C4-2B (cell line): ENCODE measurements around the gene SLC22A17.
A peak's percentile ranks its signal among the peaks of the same experiment; 100 is the strongest.

Experiments used
- H3K27ac ChIP-seq: fragments of 450-650 bp; 2 replicates; pipeline ENCODE4 v1.5.1; 2017
- ZFX ChIP-seq: fragments of 450-650 bp; IDR thresholded peaks from 2 replicates; pipeline ENCODE4 v1.6.1; 2017
- TF ChIP-seq, protein P1 (sequence below): fragments of 450-650 bp; conservative IDR thresholded peaks from 2 replicates; pipeline ENCODE4 v1.5.1; 2017; ENCODE audit warnings: mild to moderate bottlenecking

SLC22A17 gene

GRCh38 chr14:23375527-23376251 is 23.0 kb upstream of the SLC22A17 start:
- TF ChIP-seq, protein P1, sequence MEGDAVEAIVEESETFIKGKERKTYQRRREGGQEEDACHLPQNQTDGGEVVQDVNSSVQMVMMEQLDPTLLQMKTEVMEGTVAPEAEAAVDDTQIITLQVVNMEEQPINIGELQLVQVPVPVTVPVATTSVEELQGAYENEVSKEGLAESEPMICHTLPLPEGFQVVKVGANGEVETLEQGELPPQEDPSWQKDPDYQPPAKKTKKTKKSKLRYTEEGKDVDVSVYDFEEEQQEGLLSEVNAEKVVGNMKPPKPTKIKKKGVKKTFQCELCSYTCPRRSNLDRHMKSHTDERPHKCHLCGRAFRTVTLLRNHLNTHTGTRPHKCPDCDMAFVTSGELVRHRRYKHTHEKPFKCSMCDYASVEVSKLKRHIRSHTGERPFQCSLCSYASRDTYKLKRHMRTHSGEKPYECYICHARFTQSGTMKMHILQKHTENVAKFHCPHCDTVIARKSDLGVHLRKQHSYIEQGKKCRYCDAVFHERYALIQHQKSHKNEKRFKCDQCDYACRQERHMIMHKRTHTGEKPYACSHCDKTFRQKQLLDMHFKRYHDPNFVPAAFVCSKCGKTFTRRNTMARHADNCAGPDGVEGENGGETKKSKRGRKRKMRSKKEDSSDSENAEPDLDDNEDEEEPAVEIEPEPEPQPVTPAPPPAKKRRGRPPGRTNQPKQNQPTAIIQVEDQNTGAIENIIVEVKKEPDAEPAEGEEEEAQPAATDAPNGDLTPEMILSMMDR: no peak
- no peak for TF ChIP-seq ZFX
- H3K27ac ChIP-seq: no peak overlapping the region

DNA sequence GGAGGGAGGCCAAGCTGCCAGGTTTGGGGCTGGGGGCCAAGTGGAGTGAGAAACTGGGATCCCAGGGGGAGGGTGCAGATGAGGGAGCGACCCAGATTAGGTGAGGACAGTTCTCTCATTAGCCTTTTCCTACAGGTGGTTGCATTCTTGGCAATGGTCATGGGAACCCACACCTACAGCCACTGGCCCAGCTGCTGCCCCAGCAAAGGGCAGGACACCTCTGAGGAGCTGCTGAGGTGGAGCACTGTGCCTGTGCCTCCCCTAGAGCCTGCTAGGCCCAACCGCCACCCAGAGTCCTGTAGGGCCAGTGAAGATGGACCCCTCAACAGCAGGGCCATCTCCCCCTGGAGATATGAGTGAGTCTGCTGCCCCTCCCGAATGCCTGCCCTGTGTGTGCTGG is 20.4 kb upstream of the SLC22A17 start:
- TF ChIP-seq, protein P1: no peak
- TF ChIP-seq ZFX: no peak
- no peak overlapping the region for H3K27ac ChIP-seq

DNA sequence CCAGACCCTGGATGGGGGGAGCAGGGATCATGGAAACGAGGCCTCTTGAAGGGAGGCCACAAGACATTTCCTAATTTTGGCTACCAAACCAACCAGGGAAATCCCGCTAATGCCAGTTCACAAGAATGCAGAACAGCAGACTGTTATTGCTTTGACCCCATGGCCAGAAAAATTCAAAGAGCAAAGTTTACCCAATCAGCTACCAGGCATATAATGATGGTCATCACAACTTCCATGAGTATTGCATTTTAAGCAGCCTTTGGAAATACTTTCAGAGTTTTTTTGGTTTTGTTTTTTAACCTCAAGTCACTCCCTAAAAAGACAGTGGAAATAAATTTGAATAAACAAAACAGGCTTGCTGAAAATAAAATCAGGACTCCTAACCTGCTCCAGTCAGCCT is 19.8 kb upstream of the SLC22A17 start, which contains the start of gene IL25:
TSS of gene IL25 (plus strand) at position 301 of the 400 bp plus-strand sequence.
- H3K27ac ChIP-seq: no peak within 1 kb of the TSS
- TF ChIP-seq, protein P1: no peak
- TF ChIP-seq ZFX: no peak

DNA sequence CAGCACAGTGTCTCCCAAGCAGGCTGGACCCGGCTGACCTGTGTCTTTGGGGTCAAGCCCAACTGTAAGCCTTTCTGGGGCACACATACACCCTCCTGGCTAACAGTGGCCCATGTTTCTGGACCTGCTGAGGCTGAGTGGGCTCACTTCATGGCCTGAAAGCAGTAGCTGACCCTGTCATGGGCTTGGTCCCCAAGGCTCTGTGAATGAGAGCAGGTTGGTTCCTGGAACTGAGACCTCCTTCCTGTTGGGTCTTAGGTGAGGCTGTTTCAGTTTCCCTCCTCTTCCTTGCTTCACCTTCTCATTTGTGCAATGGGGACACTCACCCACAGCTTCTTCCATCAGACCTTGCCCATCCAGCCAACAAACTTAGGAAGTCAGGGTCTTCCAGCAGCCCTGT is 19.2 kb upstream of the SLC22A17 start:
- H3K27ac ChIP-seq: no peak overlapping the region
- TF ChIP-seq, protein P1: no peak
- TF ChIP-seq ZFX: no peak

DNA sequence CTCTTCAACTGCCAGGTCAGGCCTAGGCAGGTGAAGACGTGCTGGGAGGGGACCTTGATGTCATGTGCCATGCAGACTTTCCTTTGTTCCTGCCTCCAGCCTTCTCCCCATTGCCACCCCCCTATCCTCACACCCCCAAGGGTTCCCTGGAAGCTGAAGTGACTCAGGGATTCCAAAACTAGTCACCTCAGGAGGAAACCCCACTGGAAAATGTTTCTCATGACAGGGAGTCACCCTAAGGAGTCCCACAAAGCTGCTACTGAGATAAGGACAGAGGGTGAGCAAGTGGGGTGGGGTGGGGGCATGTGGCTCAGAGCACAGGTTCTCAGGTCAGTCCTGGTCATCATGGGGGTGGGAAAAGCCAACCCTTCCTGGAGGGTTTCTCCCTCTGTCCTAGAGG is 17.5 kb upstream of the SLC22A17 start:
- no peak for TF ChIP-seq ZFX
- TF ChIP-seq, protein P1: no peak
- H3K27ac ChIP-seq: no peak overlapping the region

GRCh38 chr14:23366426-23366921 is 13.8 kb upstream of the SLC22A17 start:
- H3K27ac ChIP-seq: no peak overlapping the region

DNA sequence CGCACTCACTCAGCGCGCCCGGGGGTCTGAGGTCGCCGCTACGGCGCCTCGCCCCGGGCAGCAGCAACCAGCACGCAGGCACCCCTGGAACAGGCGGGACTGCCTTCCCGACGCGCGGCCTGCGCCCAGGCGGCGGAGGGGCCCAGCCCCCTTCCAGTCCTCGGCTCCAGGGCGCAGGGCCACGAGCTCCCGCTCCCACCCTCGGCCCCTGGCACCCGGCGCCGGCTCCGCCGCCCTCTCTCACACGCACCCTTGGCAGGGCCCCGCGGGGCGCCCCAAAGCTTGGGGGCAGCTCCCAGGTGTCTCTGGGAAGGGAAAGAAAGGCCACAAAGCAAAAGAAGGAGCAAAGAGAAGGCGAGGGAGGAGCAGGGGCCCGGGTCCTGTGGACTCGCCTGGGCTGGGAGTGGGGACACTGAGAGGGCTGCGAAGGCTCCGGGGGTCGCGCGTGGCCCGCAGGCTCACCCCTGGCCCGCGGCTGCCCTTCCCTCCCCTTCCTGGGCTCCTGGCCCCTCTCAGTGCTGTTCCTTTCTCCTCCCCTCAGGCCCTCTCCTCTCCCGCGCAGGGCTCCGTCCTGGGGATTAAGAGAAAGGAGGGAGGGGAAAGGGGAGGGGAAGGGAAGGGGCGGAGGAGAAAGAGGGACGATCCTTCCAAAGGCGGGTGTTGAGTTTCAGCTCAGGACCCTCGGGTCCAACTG is 13.2 kb upstream of the SLC22A17 start:
- no peak for TF ChIP-seq ZFX
- TF ChIP-seq, protein P1: no peak
- peak overlapping the region; percentile 97 for H3K27ac ChIP-seq

More at GRCh38 chr14:23366426-23366921, 13.8 kb upstream of the SLC22A17 start:
- TF ChIP-seq, protein P1: no peak
- TF ChIP-seq ZFX: no peak
